Measurements from ENCODE around the gene VEGFD. TPM values are rescaled to one million over a fixed set of nuclear protein-coding genes. Genes with fewer than 3 reads are reported as not detected.
"Not testable (repeated sequence)": the region's sequence is repeated elsewhere in the genome, so short reads cannot be mapped to it uniquely, and the experiment has no call there.

The VEGFD gene
- total RNA-seq, 1 experiment from 2014 or later, result 0.62 TPM

- no peak for DNase-seq (ENCODE audit: low spot score)
- Histone ChIP-seq H3K9me3 (ENCODE audit: low read depth, low read length, poor library complexity, severe bottlenecking) (no peaks in the 10 kb centered on the region), H3K4me3 (ENCODE audit: low read depth, low read length, poor library complexity, severe bottlenecking) (no peak overlapping the region), H3K27ac (ENCODE audit: low read depth, low read length, poor library complexity, severe bottlenecking) (no peak overlapping the region), H3K36me3 (ENCODE audit: insufficient read depth, low read length, poor library complexity, severe bottlenecking) (no peaks in the 10 kb centered on the region), H3K27me3 (replicated peaks; ENCODE audit: insufficient read depth, low read depth, low read length, poor library complexity) (no peaks in the 10 kb centered on the region), H3K4me1 (ENCODE audit: insufficient read depth, low read length, poor library complexity, severe bottlenecking) (peaks cover 33% of the 10 kb centered on the region)
- intact Hi-C loops (cut with micrococcal nuclease; ENCODE audit: unreplicated experiment), result no loop called here
- BruUV-seq (replicated peaks), result no TSS peak
- TF ChIP-seq CTCF (conservative IDR thresholded peaks at IDR 0.05; ENCODE audit: low read depth, low read length) (no peak), EZH2 (IDR thresholded peaks at IDR 0.05; ENCODE audit: borderline replicate concordance, low read depth, low read length, poor library complexity, severe bottlenecking) (no peak)
- ChIA-PET POLR2A (ENCODE audit: low non-redundant PET) (no interaction called here), CTCF (no interaction called here)
These were observed 73.1 kb downstream of the VEGFD start for GRCh38 chrX:15311119-15311518.

GRCh38 chrX:15310117-15310516 lies 74.1 kb downstream of the VEGFD start:
- DNase-seq (ENCODE audit: low spot score), result peak; percentile 89
- intact Hi-C loops (cut with micrococcal nuclease; ENCODE audit: unreplicated experiment), result no loop called here

GRCh38 chrX:15305899-15306298 lies 78.3 kb downstream of the VEGFD start:
- intact Hi-C loops (cut with micrococcal nuclease; ENCODE audit: unreplicated experiment); H3K9me3 ChIP-seq (ENCODE audit: low read depth, low read length, poor library complexity, severe bottlenecking); H3K36me3 ChIP-seq (ENCODE audit: insufficient read depth, low read length, poor library complexity, severe bottlenecking); H3K4me1 ChIP-seq (ENCODE audit: insufficient read depth, low read length, poor library complexity, severe bottlenecking); H3K27me3 ChIP-seq (replicated peaks; ENCODE audit: insufficient read depth, low read depth, low read length, poor library complexity); BruUV-seq (replicated peaks); POLR2A ChIA-PET (ENCODE audit: low non-redundant PET); H3K27ac ChIP-seq (ENCODE audit: low read depth, low read length, poor library complexity, severe bottlenecking); DNase-seq (ENCODE audit: low spot score); H3K4me3 ChIP-seq (ENCODE audit: low read depth, low read length, poor library complexity, severe bottlenecking); CTCF ChIA-PET: not testable (repeated sequence)

More at GRCh38 chrX:15310117-15310516, 74.1 kb downstream of the VEGFD start:
- Histone ChIP-seq H3K27me3 (replicated peaks; ENCODE audit: insufficient read depth, low read depth, low read length, poor library complexity) (no peaks in the 10 kb centered on the region), H3K9me3 (ENCODE audit: low read depth, low read length, poor library complexity, severe bottlenecking) (no peaks in the 10 kb centered on the region), H3K4me1 (ENCODE audit: insufficient read depth, low read length, poor library complexity, severe bottlenecking) (peaks cover 25% of the 10 kb centered on the region), H3K4me3 (ENCODE audit: low read depth, low read length, poor library complexity, severe bottlenecking) (no peak overlapping the region), H3K36me3 (ENCODE audit: insufficient read depth, low read length, poor library complexity, severe bottlenecking) (no peaks in the 10 kb centered on the region), H3K27ac (ENCODE audit: low read depth, low read length, poor library complexity, severe bottlenecking) (peak overlapping the region; percentile 57)
- BruUV-seq (replicated peaks), result no TSS peak
- TF ChIP-seq CTCF (conservative IDR thresholded peaks at IDR 0.05; ENCODE audit: low read depth, low read length), result no peak
- no peak for TF ChIP-seq EZH2 (IDR thresholded peaks at IDR 0.05; ENCODE audit: borderline replicate concordance, low read depth, low read length, poor library complexity, severe bottlenecking)
- ChIA-PET POLR2A (ENCODE audit: low non-redundant PET) (no interaction called here), CTCF (no interaction called here)

- H3K36me3 ChIP-seq (ENCODE audit: insufficient read depth, low read length, poor library complexity, severe bottlenecking), result no peaks in the 10 kb centered on the region
- no peaks in the 10 kb centered on the region for H3K9me3 ChIP-seq (ENCODE audit: low read depth, low read length, poor library complexity, severe bottlenecking)
- DNase-seq (ENCODE audit: low spot score), result no peak
- H3K4me1 ChIP-seq (ENCODE audit: insufficient read depth, low read length, poor library complexity, severe bottlenecking), result peaks cover 17% of the 10 kb centered on the region
- no peak overlapping the region for H3K4me3 ChIP-seq (ENCODE audit: low read depth, low read length, poor library complexity, severe bottlenecking)
- POLR2A ChIA-PET (ENCODE audit: low non-redundant PET), result no interaction called here
- CTCF ChIA-PET, result no interaction called here
- H3K27ac ChIP-seq (ENCODE audit: low read depth, low read length, poor library complexity, severe bottlenecking), result no peak overlapping the region
- intact Hi-C loops (cut with micrococcal nuclease; ENCODE audit: unreplicated experiment), result loop anchor here (5.0 kb wide), 1 partner anchor 265 kb away; no protein-coding TSS in a partner anchor
- no peaks in the 10 kb centered on the region for H3K27me3 ChIP-seq (replicated peaks; ENCODE audit: insufficient read depth, low read depth, low read length, poor library complexity)
- no peak for TF ChIP-seq EZH2 (IDR thresholded peaks at IDR 0.05; ENCODE audit: borderline replicate concordance, low read depth, low read length, poor library complexity, severe bottlenecking)
- no peak for TF ChIP-seq CTCF (conservative IDR thresholded peaks at IDR 0.05; ENCODE audit: low read depth, low read length)
- no TSS peak for BruUV-seq (replicated peaks)
These were observed 82.3 kb downstream of the VEGFD start for GRCh38 chrX:15301924-15302323.

All from A673 (cell line).